GM10266 (cell line): Measurements from ENCODE around the gene UGT1A7.

Source experiments
- DNase-seq: peaks from one replicate; pipeline ENCODE4 v3.0.0; 2012; ENCODE audit errors: extremely low spot score
- CTCF ChIP-seq: IDR thresholded peaks from 2 replicates; pipeline ENCODE4 v1.5.1; 2012; ENCODE audit warnings: mild to moderate bottlenecking, low read depth; ENCODE audit not compliant: control insufficient read depth, insufficient read depth; ENCODE audit errors: missing control alignments

The UGT1A7 gene

GRCh38 chr2:233816771-233817170 lies 135.1 kb downstream of the UGT1A7 start:
- DNase-seq, result no peak
- TF ChIP-seq CTCF, result no peak

- TF ChIP-seq CTCF, result no peak
- DNase-seq, result no peak
Observed at GRCh38 chr2:233817361-233817911, 135.7 kb downstream of the UGT1A7 start.

DNA sequence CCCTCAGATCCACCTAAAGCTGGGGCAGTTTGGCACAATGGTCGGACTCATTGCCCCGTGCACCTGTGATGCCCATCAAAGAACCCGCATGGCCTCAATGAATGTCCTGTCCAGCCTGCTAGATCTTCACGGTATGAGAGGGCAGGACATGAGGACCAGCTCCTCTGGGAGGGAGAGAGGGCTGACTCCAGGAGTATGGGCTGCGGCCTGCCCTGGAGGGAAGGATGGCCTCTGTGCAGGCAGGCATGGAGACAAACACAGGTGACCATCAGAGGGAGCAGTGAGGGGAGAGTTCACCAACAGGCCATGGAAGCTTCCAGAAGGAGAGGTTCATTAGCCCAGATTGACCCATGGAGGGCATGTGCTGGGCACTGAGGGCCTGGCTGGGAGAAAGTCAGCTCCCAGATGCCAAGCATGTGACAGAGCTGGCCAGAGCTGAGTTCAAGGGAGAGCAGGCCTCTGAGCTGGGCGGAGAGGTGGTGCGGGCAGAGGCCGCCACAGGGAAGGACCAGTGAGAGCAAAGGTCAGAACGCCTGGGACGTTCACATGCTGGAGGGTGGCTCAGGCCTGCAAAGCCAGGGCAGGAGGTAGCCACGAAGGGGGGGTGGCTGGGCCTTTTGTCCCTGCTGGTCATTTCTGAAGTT lies 136.4 kb downstream of the UGT1A7 start:
- DNase-seq, result no peak
- no peak for TF ChIP-seq CTCF

DNA sequence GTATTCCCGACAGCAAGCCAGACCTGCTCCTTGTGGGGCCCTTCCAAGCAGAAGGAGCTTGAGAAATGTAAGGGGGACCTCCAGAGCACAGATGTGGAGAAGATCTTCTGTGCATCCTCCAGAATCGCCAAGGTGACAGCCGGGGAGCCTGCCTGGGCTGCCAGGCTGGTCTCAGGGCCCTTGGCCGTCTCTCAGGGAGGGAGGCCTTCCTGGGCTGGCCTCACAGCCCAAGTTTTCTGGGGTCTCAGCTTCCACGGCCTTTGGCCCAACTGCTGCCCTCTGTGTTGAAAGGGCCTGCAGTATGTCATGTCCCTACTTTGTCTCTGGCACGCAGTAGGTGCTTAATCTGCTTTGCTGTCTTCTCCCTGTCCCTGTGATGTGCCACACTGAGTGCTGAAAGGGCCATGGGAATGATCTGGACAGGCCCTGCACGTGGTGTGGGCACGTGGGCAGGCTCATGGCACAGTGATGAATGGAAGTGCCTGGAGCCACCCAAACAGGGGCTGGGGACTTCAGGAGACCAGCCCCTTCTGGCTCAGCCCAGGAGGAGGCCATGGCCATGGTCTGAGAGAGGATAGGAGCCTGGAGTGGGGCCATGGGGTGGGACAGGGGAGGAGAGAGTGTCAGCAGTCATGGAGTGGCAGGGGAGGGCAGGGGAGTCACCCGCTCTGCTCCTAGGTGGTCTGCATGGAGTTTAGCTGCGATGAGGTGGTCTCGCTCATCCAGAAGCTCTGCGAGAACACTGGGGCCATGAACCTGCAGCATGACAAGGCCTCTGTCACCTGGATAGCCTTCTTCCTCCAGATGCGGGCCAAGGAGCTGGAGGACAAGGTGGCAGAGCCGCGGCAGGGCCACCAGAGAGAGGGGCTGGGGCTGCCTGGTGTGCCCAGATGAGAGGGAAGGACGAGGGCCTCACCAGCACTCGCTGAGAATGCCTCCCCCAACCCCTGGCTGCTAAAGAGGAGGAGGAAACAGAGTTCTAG lies 137.2 kb downstream of the UGT1A7 start:
- no peak for TF ChIP-seq CTCF

DNA sequence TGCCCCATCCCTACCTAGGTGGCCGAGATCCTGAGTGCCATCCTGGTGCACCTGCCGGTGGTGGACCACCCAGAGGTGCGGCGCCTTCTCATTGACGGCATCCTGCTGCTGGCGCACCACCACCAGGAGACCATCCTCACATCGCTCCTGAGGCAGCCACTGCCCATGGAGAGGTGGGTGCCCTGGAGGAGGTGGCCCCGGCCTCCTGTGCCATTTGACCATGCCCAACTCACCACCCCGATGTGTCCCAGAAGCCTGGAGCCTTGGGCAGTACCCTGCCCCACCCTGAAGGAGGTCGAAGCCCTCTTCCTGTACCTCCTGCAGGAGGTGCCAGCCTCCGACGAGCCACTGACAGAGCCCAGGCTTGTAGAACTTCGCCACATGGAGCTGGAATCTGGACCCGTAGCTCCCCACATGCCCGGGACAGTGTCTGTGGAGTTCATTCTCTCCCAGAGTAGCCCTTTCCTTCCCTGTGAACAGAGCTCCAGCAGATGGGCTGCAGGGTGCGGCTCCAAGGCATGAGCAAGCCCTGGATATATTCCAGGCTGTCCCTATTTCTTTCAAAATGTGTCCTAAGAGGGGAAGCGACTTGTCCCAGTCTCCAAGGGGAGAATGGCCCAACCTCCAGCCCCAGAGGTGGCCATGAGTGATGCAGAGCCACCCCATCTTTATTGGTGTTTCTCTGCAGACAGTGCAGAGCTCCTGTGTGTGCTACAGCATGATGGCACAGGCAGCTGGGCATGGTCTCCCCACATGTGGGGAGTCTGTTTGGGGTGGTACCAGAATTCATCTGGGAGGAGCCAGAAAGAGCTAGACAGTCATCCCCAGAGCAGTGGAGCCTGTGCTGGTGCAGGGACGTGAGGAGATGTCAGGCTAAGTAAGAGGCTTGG lies 138.4 kb downstream of the UGT1A7 start:
- no peak for TF ChIP-seq CTCF
- DNase-seq, result no peak

More for the DNA sequence above, 137.2 kb downstream of the UGT1A7 start:
- no peak for DNase-seq

DNA sequence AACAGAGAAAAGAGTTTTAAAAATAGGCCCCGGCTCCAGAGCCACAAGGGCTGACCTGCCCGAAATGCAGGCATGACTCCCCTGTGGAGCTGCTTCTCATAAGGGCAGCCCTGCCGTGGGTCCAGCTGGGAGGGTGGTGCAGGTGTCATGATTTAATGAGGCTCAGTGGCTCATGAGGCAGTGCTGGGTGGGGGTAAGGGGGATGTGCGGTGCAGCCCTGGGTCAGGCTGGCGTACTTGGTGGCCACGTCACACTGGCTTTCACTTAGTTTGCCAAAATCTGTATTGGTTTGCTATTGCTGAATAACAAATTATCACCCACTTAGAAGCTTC lies 139.0 kb downstream of the UGT1A7 start:
- DNase-seq, result no peak
- no peak for TF ChIP-seq CTCF
